IPS-NIHi11 (cell line): ENCODE results near the gene LMTK2.
"Not testable (repeated sequence)": the region's sequence is repeated elsewhere in the genome, so short reads cannot be mapped to it uniquely, and the experiment has no call there.

ENCODE experiments used
- DNase-seq: peaks from one replicate; pipeline ENCODE4 v3.0.0; 2012; ENCODE audit warnings: mixed read lengths, low spot score

LMTK2 gene

DNA sequence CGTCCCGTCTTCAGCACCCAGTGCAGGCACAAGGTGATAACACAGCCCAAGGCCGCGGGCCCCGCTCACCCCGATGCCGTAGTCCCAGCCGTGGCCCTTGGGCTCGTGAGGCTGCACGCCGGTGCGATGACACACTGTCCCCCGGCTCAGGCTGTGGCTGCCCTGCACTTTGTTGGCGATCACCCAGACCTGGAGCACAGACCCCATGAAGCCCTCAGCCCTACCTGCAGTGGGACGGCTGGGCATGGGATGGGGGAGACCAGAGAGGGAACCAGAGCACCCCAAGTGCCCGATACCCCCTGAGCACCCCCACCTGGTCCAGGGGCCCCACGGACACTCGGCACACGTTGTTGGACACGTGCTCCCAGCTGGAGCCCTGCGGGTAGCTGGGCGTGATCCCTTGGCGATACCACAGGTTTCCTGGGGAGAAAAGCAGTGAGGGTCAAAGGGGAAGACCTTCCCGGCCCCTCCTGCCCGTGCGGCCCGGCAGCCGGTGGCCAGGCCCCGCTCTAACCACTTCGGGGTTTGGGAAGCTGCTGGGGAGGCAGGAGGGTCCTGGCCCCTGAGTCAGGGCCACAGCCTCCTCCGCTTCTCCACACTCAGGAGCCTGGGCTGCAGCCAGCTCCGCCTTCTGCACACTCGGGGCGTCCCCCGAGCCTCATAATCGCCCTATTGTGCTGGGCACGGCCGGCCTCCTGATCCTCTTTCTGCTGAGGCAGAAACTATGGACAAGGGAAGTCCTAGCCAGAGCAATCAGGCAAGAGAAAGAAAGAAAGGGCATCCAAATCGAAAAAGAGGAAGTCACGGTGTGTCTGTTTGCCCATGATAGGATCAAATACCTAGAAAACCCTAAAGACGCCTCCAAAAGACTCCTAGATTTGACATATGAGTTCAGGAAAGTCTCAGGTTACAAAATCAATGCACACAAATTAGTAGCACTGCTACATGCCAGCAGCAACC lies 111.2 kb downstream of the LMTK2 start:
- peak; percentile 43 for DNase-seq

DNA sequence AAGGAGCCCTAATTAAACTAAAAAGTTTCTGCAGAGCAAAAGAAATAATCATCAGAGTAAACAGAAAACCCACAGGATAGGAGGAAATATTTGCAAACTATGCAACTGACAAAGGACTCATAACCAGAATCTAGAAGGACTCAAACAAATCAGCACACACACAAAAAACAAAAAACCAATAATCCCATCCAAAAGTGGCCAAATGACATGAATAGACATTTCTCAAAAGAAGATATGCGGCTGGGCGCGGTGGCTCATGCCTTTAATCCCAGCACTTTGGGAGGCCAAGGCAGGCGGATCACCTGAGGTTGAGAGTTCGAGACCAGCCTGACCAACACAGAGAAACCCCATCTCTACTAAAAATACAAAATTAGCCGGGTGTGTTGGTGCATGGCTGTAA lies 112.7 kb downstream of the LMTK2 start:
- not testable (repeated sequence) for DNase-seq

GRCh38 chr7:98221611-98222532 lies 115.2 kb downstream of the LMTK2 start:
- DNase-seq, result peak; percentile 3

DNA sequence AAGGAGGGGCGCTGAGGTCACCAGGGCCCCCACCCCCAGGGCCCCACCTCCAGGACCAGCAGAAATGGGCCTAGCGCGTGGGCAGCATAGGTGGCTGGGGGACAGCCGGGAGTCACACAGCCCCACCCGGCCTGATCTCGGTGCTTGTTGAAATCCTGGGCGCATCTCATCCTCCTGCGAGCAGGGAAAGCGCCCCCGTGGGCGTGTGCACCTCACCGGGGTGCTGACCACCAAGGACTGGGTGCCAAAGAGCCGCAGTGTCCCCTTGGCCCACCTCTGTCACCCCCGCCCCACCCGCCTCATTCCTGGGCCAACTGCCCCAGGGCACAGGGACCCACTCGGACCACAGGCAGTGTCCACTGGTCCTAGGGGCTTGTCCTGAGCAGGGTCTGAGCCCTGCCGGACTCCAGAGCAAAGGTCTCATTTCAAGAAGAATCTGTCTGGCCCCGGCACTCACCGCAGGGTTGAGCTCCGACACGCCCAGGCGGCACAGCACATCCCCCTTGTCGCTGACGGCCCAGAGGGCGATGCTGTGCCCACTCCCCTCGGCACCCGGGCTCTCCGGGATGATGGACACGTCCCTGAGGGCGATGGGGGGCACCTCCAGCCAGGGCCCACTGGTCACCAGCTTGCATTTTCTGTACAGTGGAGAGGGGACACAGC lies 116.0 kb downstream of the LMTK2 start:
- DNase-seq, result peak; percentile 29

DNA sequence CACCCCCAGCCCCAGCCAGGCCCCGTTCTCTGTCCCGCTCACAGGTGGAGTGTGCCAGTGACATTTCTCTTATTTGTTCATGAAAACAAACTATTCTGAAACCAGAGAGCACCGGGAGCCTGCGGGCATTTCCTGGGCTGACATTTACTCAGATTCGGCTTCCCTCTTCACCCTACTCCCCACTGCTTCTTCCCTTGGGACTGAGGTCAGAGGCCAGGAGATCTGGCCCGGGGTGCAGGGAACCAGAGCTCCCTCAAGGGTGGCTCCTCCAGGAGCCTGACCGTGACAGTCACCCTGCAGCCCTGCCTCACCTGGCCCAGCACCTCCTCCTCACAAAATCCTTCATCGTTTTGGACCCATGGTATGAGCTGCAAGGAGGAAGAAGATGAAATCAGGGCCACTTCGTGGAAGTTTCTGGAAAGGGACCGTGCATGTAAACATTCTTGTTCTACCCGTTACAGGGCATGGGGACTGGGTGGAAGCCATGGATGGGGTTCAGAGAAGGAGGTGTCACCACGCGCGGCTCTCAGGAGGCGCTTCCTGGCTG lies 116.8 kb downstream of the LMTK2 start:
- peak; percentile 6 for DNase-seq

- peak; percentile 54 for DNase-seq
Observed at GRCh38 chr7:98223898-98224700, 117.4 kb downstream of the LMTK2 start.

- no peak for DNase-seq
Observed at GRCh38 chr7:98224701-98225181, 118.1 kb downstream of the LMTK2 start.

DNA sequence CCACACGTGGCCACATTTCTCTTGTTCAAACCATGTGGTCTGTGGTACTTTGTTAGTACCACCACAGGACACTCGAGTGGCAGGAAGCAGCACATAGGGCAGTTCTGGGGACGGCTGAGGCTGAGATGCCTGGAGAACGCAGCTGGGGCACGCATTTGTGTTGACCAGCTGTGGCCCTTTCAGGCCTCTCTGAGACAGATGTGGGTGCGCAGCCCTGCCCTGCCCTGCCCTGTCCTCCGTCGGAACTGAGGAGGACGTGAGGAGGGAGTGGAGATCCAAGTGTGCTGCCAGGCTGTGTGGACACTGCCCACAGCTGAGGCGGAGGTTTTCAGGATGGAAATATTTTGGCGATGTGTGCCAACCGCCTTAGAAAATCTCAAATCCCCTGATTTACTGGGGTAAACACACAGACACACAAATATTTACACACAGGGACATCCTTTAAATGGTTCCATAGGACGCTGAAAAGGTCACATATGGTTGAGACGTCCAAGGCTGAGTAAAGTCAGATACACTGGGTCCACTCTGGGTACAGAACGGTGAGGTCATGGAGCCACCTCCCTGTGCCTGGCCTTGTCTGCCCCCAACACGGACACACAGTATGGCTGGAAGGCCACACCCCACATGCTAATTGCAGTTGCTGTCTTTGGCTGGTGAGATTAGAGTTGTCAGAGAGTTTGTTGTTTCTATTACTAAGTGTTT lies 119.4 kb downstream of the LMTK2 start:
- DNase-seq, result no peak

DNA sequence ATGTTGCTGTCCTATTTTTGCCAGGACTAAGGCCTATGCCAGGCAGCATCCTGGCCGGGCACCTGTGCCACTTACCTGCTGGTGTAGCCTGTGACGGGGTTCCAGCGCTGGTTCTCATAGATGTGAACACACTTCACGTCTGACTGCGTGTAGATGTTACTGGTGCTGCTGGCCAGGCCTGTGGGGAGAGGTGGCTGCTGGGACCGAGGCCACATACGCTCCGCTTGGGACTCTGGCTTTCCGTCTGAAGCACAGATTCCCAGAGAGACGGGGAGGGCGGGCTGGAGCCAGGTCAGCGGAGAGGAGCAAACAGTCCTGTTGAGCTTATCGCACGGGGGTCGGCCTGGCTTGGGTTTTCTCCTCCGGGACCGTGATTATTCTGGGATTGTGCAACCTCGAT lies 121.3 kb downstream of the LMTK2 start:
- DNase-seq, result no peak

GRCh38 chr7:98228801-98229200 lies 122.1 kb downstream of the LMTK2 start:
- peak; percentile 6 for DNase-seq

DNA sequence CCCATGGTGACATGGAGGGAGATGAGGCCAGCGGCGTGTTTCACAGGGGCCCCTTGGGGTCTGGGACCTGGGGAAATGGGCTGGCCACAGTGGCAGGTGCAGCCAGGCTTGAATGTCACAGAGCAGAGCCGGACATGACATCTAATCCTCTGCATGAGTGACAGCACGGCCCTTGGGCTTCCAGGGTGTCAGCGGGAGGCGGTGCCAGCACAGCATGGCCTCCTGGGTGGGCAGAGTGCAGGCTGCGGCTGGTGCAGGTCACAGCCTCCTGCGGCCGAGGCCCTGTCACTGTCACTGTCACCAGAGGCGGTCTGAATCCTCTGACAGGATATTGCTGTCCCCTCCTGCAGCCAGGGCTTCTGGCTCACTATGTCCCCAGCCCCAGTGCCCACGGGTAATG lies 122.8 kb downstream of the LMTK2 start:
- peak; percentile 19 for DNase-seq

- peak; percentile 41 for DNase-seq
Observed at GRCh38 chr7:98229991-98230745, 123.5 kb downstream of the LMTK2 start.

DNA sequence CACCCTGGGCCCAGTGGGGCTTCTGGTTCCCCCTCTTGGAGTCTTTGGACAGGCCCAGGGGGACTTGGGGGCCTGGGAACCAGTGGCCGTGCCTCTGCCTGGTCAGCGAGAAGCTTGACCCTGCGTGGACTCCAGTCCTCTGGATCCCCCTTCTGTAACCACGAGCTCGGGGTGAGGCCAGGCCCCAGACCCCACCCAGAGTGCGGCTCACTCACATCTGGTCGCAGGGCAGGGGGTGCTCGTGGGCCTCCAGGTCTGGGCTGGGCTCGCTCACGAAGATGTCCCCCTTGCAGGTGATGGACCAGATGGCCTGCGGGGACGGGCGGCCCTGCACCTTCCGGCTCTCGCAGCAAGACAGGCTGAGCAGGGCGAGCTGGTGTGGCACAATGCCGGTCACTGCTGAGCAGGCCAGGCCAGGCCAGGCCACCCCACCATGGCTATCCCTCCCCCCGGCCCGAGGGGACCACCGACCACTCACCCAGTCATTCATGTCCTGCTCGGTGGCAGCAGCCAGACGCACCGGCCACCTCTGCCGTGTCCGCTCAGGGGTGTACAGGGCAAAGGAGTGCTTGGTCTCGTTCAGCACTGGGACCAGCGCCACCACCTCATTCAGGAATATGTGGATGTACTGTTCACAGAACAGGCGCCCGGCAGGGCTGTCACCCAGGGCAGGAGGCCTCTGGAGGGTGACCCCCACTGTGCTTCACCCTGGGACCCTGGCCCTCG lies 124.2 kb downstream of the LMTK2 start:
- peak; percentile 11 for DNase-seq

GRCh38 chr7:98231493-98232262 lies 125.0 kb downstream of the LMTK2 start:
- DNase-seq, result peak; percentile 5

- peak; percentile 2 for DNase-seq
Observed at GRCh38 chr7:98232263-98232585, 125.6 kb downstream of the LMTK2 start.

DNA sequence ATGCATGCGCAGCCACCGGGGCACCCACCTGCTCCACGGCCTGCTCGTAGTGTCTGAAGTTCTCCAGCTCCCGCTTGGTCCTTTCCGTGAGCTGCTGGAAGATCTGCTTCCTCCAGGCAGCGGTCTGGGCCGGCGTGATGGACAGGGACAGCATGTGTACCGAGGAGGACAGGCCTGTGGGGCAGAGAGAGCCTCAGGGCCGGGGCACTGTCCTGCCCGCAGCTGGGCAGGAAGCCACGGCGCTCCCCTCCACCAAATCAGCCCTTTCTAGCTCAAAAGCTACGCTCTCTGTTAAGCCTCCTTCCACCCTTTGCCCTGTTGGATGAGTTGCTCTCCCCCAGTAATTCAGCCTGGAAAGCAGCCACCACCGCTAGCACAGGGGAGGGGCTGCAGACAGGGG lies 126.1 kb downstream of the LMTK2 start:
- DNase-seq, result peak; percentile 4

DNA sequence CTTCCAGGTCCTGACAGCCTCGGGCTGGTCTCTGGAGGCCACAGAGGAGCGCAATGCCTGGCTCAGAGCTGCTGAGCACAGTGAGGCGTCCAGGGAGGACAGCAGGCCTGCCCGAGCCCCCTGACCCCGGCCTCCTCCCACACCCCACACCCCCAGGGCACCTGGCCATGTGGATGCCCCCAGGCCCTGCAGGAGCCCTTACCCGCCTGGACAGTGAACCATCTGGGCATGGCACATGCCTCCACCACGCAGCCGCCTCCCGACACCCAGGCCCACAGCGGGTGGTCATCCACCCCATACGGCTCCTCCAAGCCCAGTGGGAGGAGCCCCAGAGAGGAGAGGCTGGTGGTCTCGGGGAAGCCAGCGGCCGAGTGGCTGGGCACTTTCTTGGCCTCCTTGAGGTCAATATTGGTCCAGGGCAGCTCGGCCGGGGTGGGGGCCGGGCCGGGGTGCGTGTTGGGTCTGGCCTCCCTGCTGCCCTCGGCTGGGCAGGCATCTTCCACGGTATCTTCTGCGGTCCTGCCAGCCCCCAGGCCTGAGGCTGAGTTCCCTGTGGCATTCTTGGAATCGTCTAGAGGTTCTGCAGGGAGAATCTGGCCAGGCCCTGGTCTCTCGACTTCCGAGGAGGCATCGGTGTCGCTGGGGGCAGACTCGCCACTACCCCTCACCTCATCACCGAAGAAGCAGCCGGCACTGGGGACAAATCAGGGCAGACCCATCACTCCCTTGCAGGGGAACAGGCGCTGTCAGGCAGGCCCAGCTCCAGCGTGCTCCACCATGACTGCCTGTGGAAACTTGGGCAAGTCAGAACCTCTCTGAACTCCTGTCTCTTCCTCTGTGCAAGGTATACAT lies 126.8 kb downstream of the LMTK2 start:
- peak; percentile 11 for DNase-seq
